Stimulated activated CD8-positive, alpha-beta memory T cell treated with anti-CD3 and anti-CD28 coated beads, Interleukin-4, amount 100 ng/mL, for 4 hours (primary cell): ENCODE measurements around the gene FUT3.
"Not testable (repeated sequence)": the region's sequence is repeated elsewhere in the genome, so short reads cannot be mapped to it uniquely, and the experiment has no call there.

ENCODE experiments used
- DNase-seq, 2 donors: peaks; one replicate each; pipeline ENCODE4 v3.0.0-alpha.2; 2020; ENCODE audit warnings: low read depth in 2 of 2, low spot score in 1 of 2

Gene FUT3

DNA sequence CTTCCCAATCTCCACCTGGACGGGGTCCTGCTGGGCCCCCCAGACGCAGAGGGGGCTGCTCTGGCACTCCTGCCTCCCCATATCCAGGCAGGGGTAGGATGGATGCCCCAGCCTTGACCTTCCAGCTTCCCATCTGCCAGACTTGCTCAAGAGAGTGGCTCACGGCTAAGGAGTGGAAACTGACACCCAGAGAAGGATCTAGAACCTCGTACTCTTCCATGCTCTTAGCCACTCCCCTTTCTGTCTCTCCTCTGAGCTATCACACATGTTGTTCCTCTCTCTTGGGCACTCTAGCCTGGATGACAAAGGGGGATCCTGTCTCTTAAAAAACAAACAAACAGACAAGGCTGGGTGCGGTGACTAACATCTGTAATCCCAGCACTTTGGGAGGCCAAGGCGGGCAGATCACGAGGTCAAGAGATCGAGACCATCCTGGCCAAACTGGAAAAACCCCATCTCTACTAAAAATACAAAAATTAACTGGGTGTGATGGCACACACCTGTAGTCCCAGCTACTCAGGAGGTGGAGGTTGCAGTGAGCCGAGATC lies 31.2 kb upstream of the FUT3 start:
- no peak for DNase-seq

GRCh38 chr19:5881543-5882299 lies 30.5 kb upstream of the FUT3 start:
- DNase-seq: no peak

DNA sequence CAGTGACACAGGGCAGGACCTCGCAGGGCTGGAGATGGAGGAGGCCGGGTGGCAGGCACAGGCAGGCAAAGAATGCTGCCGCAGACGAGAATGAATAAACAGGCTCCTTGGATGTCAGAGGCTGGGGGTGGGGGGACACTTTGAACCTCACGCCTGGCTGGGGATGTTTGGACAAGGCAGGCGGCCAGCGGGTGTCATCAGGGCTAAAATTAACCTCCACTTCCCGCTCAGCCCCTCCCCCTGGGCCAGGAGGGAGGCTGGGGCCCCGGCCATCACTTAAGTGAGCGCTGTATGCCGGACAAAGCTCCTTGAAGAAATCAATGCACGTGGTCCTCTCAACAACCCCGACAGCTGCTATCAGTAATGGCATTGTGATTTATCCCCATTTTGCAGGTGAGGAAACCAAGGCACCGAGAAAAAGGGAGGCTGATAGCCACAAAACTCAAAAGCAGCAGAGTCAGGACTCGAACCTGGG lies 29.4 kb upstream of the FUT3 start:
- DNase-seq: no peak

- DNase-seq: no peak
Measured at GRCh38 chr19:5880196-5880595, 28.9 kb upstream of the FUT3 start.

DNA sequence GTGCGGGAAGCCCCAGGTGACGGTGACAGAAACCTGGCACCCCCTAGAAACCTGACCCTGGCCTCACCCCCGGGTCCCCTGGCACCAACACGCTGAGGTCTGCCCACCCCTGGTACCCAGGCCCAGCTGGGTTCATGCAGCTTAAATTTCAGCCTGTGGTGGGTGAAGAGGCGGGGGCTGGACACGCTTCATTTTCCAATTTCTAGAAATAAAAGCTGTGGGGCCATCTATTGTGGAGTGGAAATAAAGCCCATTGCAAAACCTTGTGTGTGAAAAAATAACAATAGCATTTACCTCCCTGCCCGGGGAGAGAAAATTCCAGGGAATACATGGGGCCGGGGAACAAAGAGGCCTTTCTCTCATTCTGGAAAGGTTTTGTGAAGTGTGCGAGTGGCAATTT lies 26.6 kb upstream of the FUT3 start:
- no peak for DNase-seq

DNA sequence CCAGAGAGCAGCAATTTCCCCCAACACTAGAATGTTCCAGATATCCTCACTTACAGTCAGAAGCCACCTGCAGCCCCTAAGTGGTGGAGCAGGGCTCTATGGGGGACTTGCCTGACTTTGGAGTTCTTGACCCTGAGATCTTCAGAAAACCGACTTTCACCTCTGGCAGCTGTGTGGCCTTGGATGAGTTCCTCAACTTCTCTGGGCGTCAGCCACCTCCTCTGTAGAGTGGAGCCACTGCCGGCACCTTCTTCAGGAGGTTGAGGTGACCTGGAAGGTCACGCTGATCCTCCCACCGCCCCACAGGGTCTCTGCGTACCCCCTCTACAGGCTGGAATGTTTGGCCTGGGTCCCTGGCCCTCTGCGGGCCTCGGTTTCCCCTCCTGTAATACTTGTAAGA lies 26.2 kb upstream of the FUT3 start:
- no peak for DNase-seq

GRCh38 chr19:5874496-5874895 lies 23.2 kb upstream of the FUT3 start:
- DNase-seq: not testable (repeated sequence)

GRCh38 chr19:5873617-5874199 lies 22.5 kb upstream of the FUT3 start:
- DNase-seq: no peak

DNA sequence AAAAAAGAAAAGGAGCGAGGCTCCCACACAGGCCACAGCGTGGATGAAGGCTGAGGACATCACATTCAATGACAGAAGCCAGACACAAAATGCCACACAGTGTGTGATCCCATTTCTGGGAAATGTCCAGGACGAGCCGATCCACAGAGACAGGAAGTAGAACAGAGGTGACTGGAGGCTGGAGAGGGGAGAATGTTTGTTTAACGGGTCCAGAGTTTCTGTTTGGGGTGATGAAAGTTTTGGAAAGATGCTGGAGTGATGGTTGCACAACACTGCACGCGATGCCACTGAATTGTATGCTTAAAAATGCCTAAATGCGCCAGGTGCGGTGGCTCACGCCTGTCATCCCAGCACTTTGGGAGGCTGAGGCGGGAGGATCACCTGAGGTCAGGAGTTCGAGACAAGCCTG lies 19.7 kb upstream of the FUT3 start:
- no peak for DNase-seq

DNA sequence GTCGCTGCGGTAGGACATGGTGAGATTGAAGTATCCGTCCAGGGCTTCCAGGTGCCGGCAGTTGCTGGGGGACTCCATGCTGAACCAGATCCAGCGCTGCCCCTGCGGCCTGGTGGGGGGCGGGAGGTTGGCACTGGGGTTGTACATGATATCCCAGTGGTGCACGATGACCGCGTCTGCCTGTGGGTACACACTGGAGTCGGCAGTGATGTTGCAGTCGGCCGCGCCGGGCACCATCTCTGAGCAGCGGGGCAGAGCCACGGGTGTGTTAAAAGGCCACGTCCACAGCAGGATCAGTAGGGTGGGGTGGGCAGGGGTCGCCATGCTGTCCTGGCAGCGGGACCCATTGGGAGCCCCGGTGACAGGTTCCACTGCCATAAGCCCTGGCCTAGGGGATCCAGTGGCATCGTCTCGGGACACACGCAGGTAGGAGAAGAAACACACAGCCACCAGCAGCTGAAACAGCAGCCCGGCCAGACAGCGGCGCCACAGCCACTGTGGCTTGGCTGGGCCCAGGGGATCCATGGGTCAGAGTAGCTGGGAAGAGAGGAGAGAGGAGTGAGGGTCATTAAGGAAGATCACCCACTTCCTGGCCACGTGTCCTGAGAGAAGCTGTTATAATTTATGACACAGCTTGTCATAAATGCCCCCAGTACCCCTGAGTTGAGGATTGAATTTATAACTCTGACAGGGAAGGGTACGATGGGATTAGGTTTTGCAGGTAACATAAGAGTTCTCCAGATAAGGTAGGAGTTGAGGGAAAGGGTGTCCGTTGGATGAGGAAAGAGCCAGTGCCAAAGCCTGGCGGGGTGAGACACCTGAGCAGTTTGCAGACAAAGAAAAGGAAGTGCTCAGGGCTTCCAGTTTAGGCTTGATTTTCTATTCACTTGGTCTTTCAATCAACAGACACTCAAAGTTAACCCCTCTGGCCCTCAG lies 16.2 kb upstream of the FUT3 start:
- no peak for DNase-seq

GRCh38 chr19:5865772-5866171 lies 14.5 kb upstream of the FUT3 start:
- no peak for DNase-seq

DNA sequence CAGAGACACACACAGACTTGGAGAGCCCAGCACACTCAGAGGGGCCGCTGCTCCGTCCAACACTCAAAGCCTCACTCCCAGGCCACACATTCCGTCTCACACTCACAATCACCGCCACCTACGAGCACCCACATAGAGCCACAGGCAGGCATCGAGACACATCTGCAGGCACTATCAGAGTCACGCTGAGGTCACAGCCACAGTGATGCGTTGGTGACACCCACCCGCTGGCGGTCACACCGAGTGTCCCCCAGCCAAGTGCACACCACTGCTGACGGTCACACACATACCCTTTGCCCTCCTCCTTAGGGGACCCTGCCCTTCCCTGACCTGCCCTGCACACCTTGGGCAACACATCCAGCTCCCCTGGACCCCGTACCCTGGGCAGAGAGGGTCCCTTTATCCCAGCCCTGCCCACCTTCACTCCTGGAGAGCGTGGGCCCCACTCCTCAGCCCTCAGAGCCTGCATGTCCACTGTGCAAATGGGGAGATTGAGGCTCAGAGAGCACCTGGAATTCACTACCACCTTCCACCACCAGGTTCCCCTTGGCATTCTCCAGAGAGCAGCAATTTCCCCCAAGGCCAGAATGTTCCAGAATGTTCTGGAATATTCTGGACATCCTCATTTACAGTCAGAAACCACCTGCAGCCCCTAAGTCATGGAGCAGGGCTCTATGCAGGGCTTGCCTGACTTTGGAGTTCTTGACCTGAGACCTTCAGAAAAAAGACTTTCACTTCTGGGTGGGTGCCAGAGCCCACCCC lies 13.7 kb upstream of the FUT3 start:
- DNase-seq: no peak

GRCh38 chr19:5864013-5864720 lies 12.9 kb upstream of the FUT3 start:
- no peak for DNase-seq

DNA sequence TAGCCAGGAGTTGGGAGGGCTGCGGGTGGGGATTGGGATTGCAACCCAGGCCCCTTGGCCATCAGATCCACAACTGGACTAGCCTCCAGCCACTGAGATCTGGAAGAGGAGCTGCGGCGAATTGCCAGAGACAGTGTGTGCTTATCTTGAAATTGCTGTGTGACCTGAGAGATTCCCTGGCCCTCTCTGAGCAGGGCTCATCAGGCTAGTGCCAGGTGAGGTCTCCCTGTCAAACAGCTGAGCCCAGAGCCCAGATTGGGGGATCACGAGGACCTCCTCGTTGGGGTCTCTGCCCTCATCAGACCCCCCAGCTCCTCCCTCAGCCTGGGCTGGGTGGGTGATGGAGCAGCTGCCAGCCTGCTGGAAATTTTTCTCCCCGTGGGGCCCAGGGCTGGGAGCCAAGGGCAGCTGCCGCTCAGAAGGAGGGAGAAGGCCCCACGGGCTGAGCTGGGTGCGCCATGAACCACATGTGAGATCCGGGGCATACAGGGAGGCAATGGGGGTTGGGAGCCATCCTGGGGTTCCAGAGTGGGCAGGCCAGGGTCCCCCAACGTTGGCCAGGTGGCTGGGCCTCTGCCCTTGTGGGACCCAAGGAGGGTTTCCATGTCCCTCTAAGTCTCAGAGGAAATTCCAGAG lies 11.9 kb upstream of the FUT3 start:
- DNase-seq: no peak

- no peak for DNase-seq
Measured at GRCh38 chr19:5857203-5858081, 6.2 kb upstream of the FUT3 start.

DNA sequence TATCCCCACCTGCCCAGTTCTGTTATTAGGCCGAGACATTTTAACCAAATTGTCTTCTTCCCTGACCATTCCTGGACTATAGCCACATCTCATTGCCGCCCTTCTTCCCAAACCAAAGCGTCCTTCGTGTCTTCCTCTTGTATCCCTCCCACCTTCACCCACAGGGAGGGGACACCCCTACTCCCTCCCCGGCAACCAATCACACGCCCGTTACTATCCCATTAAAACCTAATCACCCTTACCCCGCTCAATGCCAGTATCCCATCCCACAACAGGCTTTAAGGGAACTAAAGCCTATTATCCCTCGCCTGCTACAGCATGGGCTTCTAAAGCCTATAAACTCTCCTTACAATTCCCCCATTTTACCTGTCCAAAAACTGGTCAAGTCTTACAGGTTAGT lies 3.9 kb upstream of the FUT3 start:
- DNase-seq: not testable (repeated sequence)

GRCh38 chr19:5854121-5854520 lies 2.9 kb upstream of the FUT3 start:
- not testable (repeated sequence) for DNase-seq

DNA sequence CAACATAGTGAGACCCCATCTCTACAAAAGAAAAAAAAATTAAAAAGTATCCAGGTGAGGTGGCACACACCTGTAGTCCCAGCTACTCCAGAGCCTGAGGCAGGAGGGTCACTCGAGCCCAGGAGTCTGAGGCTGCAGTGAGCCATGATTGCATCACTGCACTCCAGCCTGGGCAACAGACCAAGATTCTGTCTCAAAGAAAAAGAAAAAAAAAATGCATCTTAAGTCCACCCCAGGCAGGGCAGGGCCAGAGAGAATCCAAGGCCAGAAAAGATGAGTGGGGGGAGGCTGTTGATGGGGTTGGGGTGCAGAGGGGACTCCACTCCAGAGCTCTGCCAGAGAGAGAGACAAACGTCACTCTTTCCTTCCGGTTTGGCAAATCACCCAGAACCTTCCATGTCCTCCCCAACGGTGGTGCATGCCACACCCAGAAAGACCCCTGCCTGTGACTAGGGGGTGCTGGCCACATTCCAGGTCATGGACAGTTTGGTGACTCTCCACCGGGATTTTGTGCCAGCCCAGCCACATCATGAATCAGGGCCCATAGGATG lies 431 bp downstream of the FUT3 start:
- no peak for DNase-seq
